Activated T-cell treated with anti-CD3 and anti-CD28 coated beads, Interleukin-2, amount 50 U/mL, for 72 hours (primary cell): Measurements from ENCODE around the gene BOC. TPM values are rescaled to one million over a fixed set of nuclear protein-coding genes. Genes with fewer than 3 reads are reported as not detected.

ENCODE experiments used
- ATAC-seq, 2 donors: fragments of 150-1000 bp; cut with Tn5 transposase; replicated peaks in 1 of 2; 2 replicates each; pipeline ENCODE4 v1.10.0; 2021; ENCODE audit warnings: moderate library complexity in 2 of 2, mild to moderate bottlenecking in 1 of 2
- DNase-seq, 2 donors: peaks; one replicate each; pipeline ENCODE4 v3.0.0; 2021 to 2022; ENCODE audit warnings: mixed read lengths in 1 of 2
- H3K27ac Mint-ChIP-seq: one replicate; pipeline ENCODE4 v1.8.0; 2022; ENCODE audit warnings: mild to moderate bottlenecking, moderate library complexity, mixed read lengths
- H3K27me3 Mint-ChIP-seq: one replicate; pipeline ENCODE4 v1.8.0; 2022; ENCODE audit warnings: low read depth, mixed read lengths
- H3K36me3 Mint-ChIP-seq, 2 donors: one replicate each; pipeline ENCODE4 v1.8.0; 2022; ENCODE audit warnings: mixed read lengths in 2 of 2, mild to moderate bottlenecking in 1 of 2; ENCODE audit not compliant: insufficient read depth in 2 of 2
- H3K4me1 Mint-ChIP-seq: one replicate; pipeline ENCODE4 v1.8.0; 2022; ENCODE audit warnings: low read depth, mixed read lengths
- H3K4me3 Mint-ChIP-seq, 2 donors: one replicate each; pipeline ENCODE4 v1.8.0; 2022; ENCODE audit warnings: mild to moderate bottlenecking in 2 of 2, mixed read lengths in 2 of 2, moderate library complexity in 2 of 2
- H3K9me3 Mint-ChIP-seq, 2 donors: one replicate each; pipeline ENCODE4 v1.8.0; 2022; ENCODE audit warnings: mixed read lengths in 2 of 2
- total RNA-seq, 2 donors: library from RNA; stranded (reverse); gene quantifications; one replicate each; pipeline ENCODE4 v1.2.3, GENCODE V29; 2022

Gene BOC
- total RNA-seq, 2 donors from 2014 or later: 0.19 to 0.31 TPM

GRCh38 chr3:113287111-113287802, 75.9 kb downstream of the BOC start:
- Mint-ChIP-seq H3K27me3 (no peaks in the 10 kb centered on the region), H3K4me1 (peaks cover 9% of the 10 kb centered on the region), H3K9me3 (no peaks in the 10 kb centered on the region), H3K36me3 (no peaks in the 10 kb centered on the region), H3K4me3 (no peak overlapping the region), H3K27ac (no peak overlapping the region)
- ATAC-seq: peak in 1 of 2 donors; percentile 15
- DNase-seq: no peak

GRCh38 chr3:113287803-113288648, 76.7 kb downstream of the BOC start:
- Mint-ChIP-seq H3K36me3 (no peaks in the 10 kb centered on the region), H3K27ac (no peak overlapping the region), H3K4me3 (no peak overlapping the region), H3K27me3 (no peaks in the 10 kb centered on the region), H3K9me3 (no peaks in the 10 kb centered on the region), H3K4me1 (peaks cover 9% of the 10 kb centered on the region)
- DNase-seq (peak; percentile 48 to 60), ATAC-seq (peak in 1 of 2 donors; percentile 32)

GRCh38 chr3:113288881-113289280, 77.5 kb downstream of the BOC start:
- H3K4me3 Mint-ChIP-seq: no peak overlapping the region
- no peak overlapping the region for H3K27ac Mint-ChIP-seq
- DNase-seq: no peak
- no peak for ATAC-seq
- no peaks in the 10 kb centered on the region for H3K9me3 Mint-ChIP-seq
- peaks cover 9% of the 10 kb centered on the region for H3K4me1 Mint-ChIP-seq
- H3K27me3 Mint-ChIP-seq: no peaks in the 10 kb centered on the region
- H3K36me3 Mint-ChIP-seq: no peaks in the 10 kb centered on the region

- H3K4me1 Mint-ChIP-seq: peaks cover 9% of the 10 kb centered on the region
- H3K36me3 Mint-ChIP-seq: no peaks in the 10 kb centered on the region
- no peaks in the 10 kb centered on the region for H3K9me3 Mint-ChIP-seq
- ATAC-seq: no peak
- H3K4me3 Mint-ChIP-seq: no peak overlapping the region
- DNase-seq: no peak
- no peak overlapping the region for H3K27ac Mint-ChIP-seq
- H3K27me3 Mint-ChIP-seq: no peaks in the 10 kb centered on the region
Observed at GRCh38 chr3:113291572-113291971, 80.2 kb downstream of the BOC start.

GRCh38 chr3:113292933-113293332, 81.6 kb downstream of the BOC start:
- no peak overlapping the region for H3K4me3 Mint-ChIP-seq
- peak; percentile 40 to 72 for ATAC-seq

GRCh38 chr3:113293348-113293747, 82.0 kb downstream of the BOC start:
- H3K4me3 Mint-ChIP-seq: no peak overlapping the region
- H3K27me3 Mint-ChIP-seq: no peaks in the 10 kb centered on the region
- H3K4me1 Mint-ChIP-seq: no peaks in the 10 kb centered on the region
- DNase-seq: no peak
- H3K36me3 Mint-ChIP-seq: peaks cover 0 to 1% of the 10 kb centered on the region in 2 donors
- ATAC-seq: no peak
- H3K9me3 Mint-ChIP-seq: no peaks in the 10 kb centered on the region
- H3K27ac Mint-ChIP-seq: no peak overlapping the region

More at GRCh38 chr3:113292933-113293332, 81.6 kb downstream of the BOC start:
- no peaks in the 10 kb centered on the region for H3K9me3 Mint-ChIP-seq
- no peak for DNase-seq
- no peaks in the 10 kb centered on the region for H3K4me1 Mint-ChIP-seq
- no peaks in the 10 kb centered on the region for H3K27me3 Mint-ChIP-seq
- H3K36me3 Mint-ChIP-seq: peaks cover 0 to 1% of the 10 kb centered on the region in 2 donors
- H3K27ac Mint-ChIP-seq: no peak overlapping the region

GRCh38 chr3:113295463-113295862, 84.1 kb downstream of the BOC start:
- Mint-ChIP-seq H3K4me3 (no peak overlapping the region), H3K27ac (no peak overlapping the region), H3K9me3 (no peaks in the 10 kb centered on the region), H3K4me1 (no peaks in the 10 kb centered on the region), H3K27me3 (no peaks in the 10 kb centered on the region), H3K36me3 (peaks cover 0 to 1% of the 10 kb centered on the region in 2 donors)
- no peak for DNase-seq
- ATAC-seq: no peak

- Mint-ChIP-seq H3K36me3 (peaks cover 0 to 1% of the 10 kb centered on the region in 2 donors), H3K27me3 (no peaks in the 10 kb centered on the region), H3K27ac (no peak overlapping the region), H3K4me3 (no peak overlapping the region), H3K4me1 (no peaks in the 10 kb centered on the region), H3K9me3 (no peaks in the 10 kb centered on the region)
- DNase-seq (no peak), ATAC-seq (no peak)
Observed at GRCh38 chr3:113297287-113297686, 85.9 kb downstream of the BOC start.

- no peaks in the 10 kb centered on the region for H3K4me1 Mint-ChIP-seq
- H3K4me3 Mint-ChIP-seq: no peak overlapping the region
- H3K36me3 Mint-ChIP-seq: peaks cover 0 to 1% of the 10 kb centered on the region in 2 donors
- H3K9me3 Mint-ChIP-seq: no peaks in the 10 kb centered on the region
- no peaks in the 10 kb centered on the region for H3K27me3 Mint-ChIP-seq
- ATAC-seq (no peak), DNase-seq (no peak)
- H3K27ac Mint-ChIP-seq: no peak overlapping the region
Observed at GRCh38 chr3:113297841-113298240, 86.5 kb downstream of the BOC start.

- H3K27ac Mint-ChIP-seq: no peak overlapping the region
- H3K27me3 Mint-ChIP-seq: no peaks in the 10 kb centered on the region
- H3K4me3 Mint-ChIP-seq: no peak overlapping the region
- no peak for DNase-seq
- no peaks in the 10 kb centered on the region for H3K4me1 Mint-ChIP-seq
- ATAC-seq: no peak
- H3K36me3 Mint-ChIP-seq: peaks cover 0 to 1% of the 10 kb centered on the region in 2 donors
- no peaks in the 10 kb centered on the region for H3K9me3 Mint-ChIP-seq
Observed at GRCh38 chr3:113300596-113300995, 89.2 kb downstream of the BOC start.

GRCh38 chr3:113304102-113304501, 92.7 kb downstream of the BOC start:
- Mint-ChIP-seq H3K9me3 (no peaks in the 10 kb centered on the region), H3K4me3 (no peak overlapping the region), H3K27me3 (no peaks in the 10 kb centered on the region), H3K4me1 (no peaks in the 10 kb centered on the region), H3K36me3 (no peaks in the 10 kb centered on the region), H3K27ac (no peak overlapping the region)
- no peak for DNase-seq
- ATAC-seq: no peak

GRCh38 chr3:113304856-113305540, 93.6 kb downstream of the BOC start:
- Mint-ChIP-seq H3K4me3 (no peak overlapping the region), H3K4me1 (no peaks in the 10 kb centered on the region), H3K36me3 (no peaks in the 10 kb centered on the region), H3K9me3 (no peaks in the 10 kb centered on the region), H3K27me3 (no peaks in the 10 kb centered on the region), H3K27ac (no peak overlapping the region)
- DNase-seq (no peak), ATAC-seq (no peak)

GRCh38 chr3:113310960-113311359, 99.6 kb downstream of the BOC start:
- Mint-ChIP-seq H3K36me3 (peaks cover 15 to 25% of the 10 kb centered on the region in 2 donors), H3K4me3 (no peak overlapping the region), H3K27ac (no peak overlapping the region), H3K9me3 (peaks cover 11 to 12% of the 10 kb centered on the region in 2 donors), H3K27me3 (no peaks in the 10 kb centered on the region), H3K4me1 (no peaks in the 10 kb centered on the region)
- ATAC-seq (no peak), DNase-seq (no peak)
